Activated CD8-positive, alpha-beta T cell treated with anti-CD3 and anti-CD28 coated beads, Interleukin-2, amount 10 ng/mL, durations not matched to agents 7 days and 5 days (primary cell): ENCODE results near the gene CATSPER4. TPM values are rescaled to one million over a fixed set of nuclear protein-coding genes. Genes with fewer than 3 reads are reported as not detected.

Experiments used
- ATAC-seq: fragments of 150-1000 bp; cut with Tn5 transposase; one replicate; pipeline ENCODE4 v1.10.0; 2021; ENCODE audit warnings: moderate library complexity
- CTCF ChIA-PET: fragments of 350-600 bp; sonication (Branson Sonifier 250); formaldehyde crosslinking; loops from one replicate; lab custom pipeline; 2021; ENCODE audit warnings: antibody characterized with exemption; lab: Charles Lee
- POLR2A ChIA-PET: fragments of 350-600 bp; sonication (Branson Sonifier 250); formaldehyde crosslinking; loops from one replicate; lab custom pipeline; 2021; ENCODE audit warnings: antibody characterized with exemption; lab: Charles Lee
- DNase-seq: peaks from one replicate; pipeline ENCODE4 v3.0.0-alpha.2; 2020
- H3K27ac Mint-ChIP-seq: one replicate; pipeline ENCODE4 v1.8.0; 2021; ENCODE audit warnings: mild to moderate bottlenecking, mixed read lengths
- H3K27me3 Mint-ChIP-seq: one replicate; pipeline ENCODE4 v1.8.0; 2021; ENCODE audit warnings: low read depth, mixed read lengths
- H3K36me3 Mint-ChIP-seq: one replicate; pipeline ENCODE4 v1.8.0; 2021; ENCODE audit warnings: low read depth, mixed read lengths
- H3K4me1 Mint-ChIP-seq: one replicate; pipeline ENCODE4 v1.8.0; 2021; ENCODE audit warnings: low read depth, mixed read lengths
- H3K4me3 Mint-ChIP-seq: one replicate; pipeline ENCODE4 v1.8.0; 2021; ENCODE audit warnings: mild to moderate bottlenecking, mixed read lengths
- H3K9me3 Mint-ChIP-seq: one replicate; pipeline ENCODE4 v1.8.0; 2022; ENCODE audit warnings: mixed read lengths; ENCODE audit not compliant: insufficient read depth
- total RNA-seq, 2 experiments: library from RNA; stranded (reverse); gene quantifications; one replicate each; pipeline ENCODE4 v1.2.3, GENCODE V29; 2021

Gene CATSPER4
- not detected for total RNA-seq

DNA sequence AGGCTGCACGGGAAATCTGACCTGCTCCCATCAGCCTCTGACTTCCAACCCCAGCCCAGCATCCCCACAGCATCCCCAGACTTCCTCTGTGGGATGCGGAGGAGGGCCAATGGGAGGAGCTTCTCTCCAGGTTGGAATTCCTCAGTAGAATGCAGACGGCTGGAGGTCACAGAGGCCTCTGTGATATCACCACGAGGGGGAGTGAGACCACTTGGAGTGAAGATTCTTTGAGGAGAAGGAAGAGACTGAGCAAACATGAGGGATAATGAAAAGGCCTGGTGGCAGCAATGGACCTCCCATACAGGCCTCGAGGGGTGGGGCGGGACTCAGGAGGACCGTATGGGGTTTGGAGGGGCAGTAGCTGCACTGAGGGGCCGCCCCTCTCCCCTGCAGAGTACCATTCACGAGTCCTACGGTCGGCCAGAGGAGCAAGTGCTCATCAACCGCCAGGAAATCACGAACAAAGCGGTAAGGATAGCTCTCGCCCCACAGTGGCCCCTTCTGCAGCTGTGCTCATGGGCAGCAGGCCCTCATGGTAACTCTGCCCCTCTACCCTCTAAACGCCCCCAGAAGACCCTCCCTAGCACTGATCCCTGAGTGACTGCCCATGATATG, at the start of gene CATSPER4:
TSS of gene CATSPER4 (plus strand) at position 230 of the 615 bp plus-strand sequence. CDS start at position 256, 26 bp downstream.
- H3K9me3 Mint-ChIP-seq, result no peaks in the 10 kb centered on the region
- H3K27ac Mint-ChIP-seq, result peak within 1 kb of the TSS; percentile 70
- H3K27me3 Mint-ChIP-seq, result peaks cover 2% of the 10 kb centered on the region
- ATAC-seq (no peak), DNase-seq (no peak)
- H3K36me3 Mint-ChIP-seq, result no peaks in the 10 kb centered on the region
- ChIA-PET POLR2A (interaction anchor here (0.5 kb wide), 1 partner anchor 44 kb away, joined by 3 read pairs; the partner anchor contains the start of gene CEP85), CTCF (interaction anchor here (1.4 to 2.4 kb wide), 2 partner anchors 21 to 43 kb away, joined by 9 to 13 read pairs; partner anchors contain the start of genes CEP85 and ZNF593)
- no peak within 1 kb of the TSS for H3K4me3 Mint-ChIP-seq
- H3K4me1 Mint-ChIP-seq, result peaks cover 6% of the 10 kb centered on the region

DNA sequence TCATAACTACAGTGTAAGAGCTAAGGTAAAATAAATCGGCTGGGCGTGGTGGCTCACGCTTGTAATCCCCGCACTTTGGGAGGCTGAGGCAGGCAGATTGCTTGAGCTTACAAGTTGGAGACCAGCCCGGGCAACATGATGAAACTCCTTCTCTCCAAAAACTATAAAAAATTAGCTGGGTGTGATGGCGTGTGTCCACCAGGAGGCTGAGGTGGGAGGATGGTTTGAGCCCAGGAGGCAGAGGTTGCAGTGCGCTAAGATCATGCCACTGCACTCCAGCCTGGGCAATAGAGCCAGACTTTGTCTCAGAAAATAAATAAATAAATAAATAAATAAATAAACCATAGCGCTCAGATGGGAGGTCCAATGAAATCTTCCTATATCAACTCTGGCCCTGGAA, 48.2 kb upstream of the CATSPER4 start:
- no peak overlapping the region for H3K27ac Mint-ChIP-seq
- no peaks in the 10 kb centered on the region for H3K9me3 Mint-ChIP-seq
- H3K27me3 Mint-ChIP-seq, result peaks cover 9% of the 10 kb centered on the region
- no peak overlapping the region for H3K4me3 Mint-ChIP-seq
- peaks cover 22% of the 10 kb centered on the region for H3K4me1 Mint-ChIP-seq
- ChIA-PET CTCF (interaction anchor here (1.2 to 10.6 kb wide), 7 partner anchors 17 to 275 kb away, joined by 3 to 356 read pairs (median 19); partner anchors contain the start of genes CEP85 and PDIK1L), POLR2A (interaction anchor here (0.6 to 1.8 kb wide), 3 partner anchors 16 to 31 kb away, joined by 3 to 9 read pairs (median 4); partner anchors contain the start of gene PDIK1L)
- no peaks in the 10 kb centered on the region for H3K36me3 Mint-ChIP-seq
- ATAC-seq, result no peak
- peak; percentile 18 for DNase-seq

DNA sequence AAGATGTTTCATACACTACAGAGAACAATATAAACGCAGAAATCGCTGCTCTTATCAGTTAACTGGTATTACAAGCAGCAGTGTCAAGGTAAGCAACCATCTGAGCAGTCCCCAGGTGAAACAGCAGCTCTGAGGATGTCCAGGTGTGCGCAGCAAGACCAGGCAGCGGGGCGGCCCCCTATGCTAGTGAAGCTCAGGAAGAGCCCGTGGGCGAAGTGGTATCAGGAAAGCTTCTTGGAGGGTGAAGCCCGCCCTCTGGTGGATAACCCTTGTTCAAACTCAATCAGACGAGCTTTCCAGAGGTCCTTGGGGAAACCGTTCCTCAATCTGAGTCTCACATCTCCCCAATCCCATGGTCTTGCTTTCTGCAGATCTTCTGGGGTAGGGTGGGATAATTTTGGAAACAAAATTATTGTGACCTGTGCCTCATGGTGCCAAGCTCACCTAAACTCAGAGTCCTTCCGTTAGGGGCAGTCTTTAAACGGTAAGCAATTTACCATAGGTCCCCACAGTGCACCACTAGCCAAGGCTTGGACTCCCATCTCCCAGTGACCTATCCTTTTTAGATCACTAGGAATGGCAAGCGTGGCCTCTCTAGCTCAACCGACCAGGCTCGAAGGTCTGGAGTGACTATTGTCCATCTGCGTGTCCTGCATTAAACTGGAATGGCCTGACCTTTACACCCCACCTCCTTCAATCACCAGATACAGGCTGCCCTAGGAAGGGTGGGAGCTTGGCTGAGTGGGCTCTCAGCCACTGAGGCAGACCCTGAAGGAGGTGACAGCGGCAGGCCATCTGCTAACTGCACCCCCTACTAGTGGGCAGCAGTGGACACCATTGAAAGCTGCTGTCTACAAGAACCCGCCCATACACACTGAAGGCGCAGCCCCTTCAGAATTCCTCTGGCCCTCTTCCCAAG, 45.1 kb upstream of the CATSPER4 start:
- Mint-ChIP-seq H3K4me1 (peaks cover 7% of the 10 kb centered on the region), H3K27me3 (peaks cover 23% of the 10 kb centered on the region), H3K4me3 (no peak overlapping the region), H3K9me3 (no peaks in the 10 kb centered on the region), H3K36me3 (no peaks in the 10 kb centered on the region), H3K27ac (no peak overlapping the region)
- peak; percentile 95 for ATAC-seq
- ChIA-PET CTCF (interaction anchor here (0.7 to 10.6 kb wide), 43 partner anchors 11 to 665 kb away, joined by 3 to 356 read pairs (median 5); partner anchors contain the start of genes CEP85, HMGN2, PAFAH2 and PDIK1L), POLR2A (interaction anchor here (1.0 to 1.6 kb wide), 6 partner anchors 19 to 43 kb away, joined by 3 to 16 read pairs (median 4); partner anchors contain the start of gene PDIK1L)
- DNase-seq, result peak; percentile 86

GRCh38 chr1:26145960-26146294, 44.5 kb upstream of the CATSPER4 start:
- H3K27ac Mint-ChIP-seq, result no peak overlapping the region
- no peak for ATAC-seq

GRCh38 chr1:26148887-26149286, 41.5 kb upstream of the CATSPER4 start:
- DNase-seq, result no peak
- peaks cover 7% of the 10 kb centered on the region for H3K4me1 Mint-ChIP-seq
- no peak for ATAC-seq
- H3K9me3 Mint-ChIP-seq, result no peaks in the 10 kb centered on the region
- no peak overlapping the region for H3K4me3 Mint-ChIP-seq
- POLR2A ChIA-PET, result no interaction called here
- CTCF ChIA-PET, result interaction anchor here (1.0 to 10.6 kb wide), 3 partner anchors 21 to 85 kb away, joined by 3 to 356 read pairs (median 4); partner anchors contain the start of genes CEP85, PDIK1L and ZNF593
- H3K27me3 Mint-ChIP-seq, result peaks cover 26% of the 10 kb centered on the region
- H3K27ac Mint-ChIP-seq, result no peak overlapping the region
- H3K36me3 Mint-ChIP-seq, result no peaks in the 10 kb centered on the region

More at GRCh38 chr1:26145960-26146294, 44.5 kb upstream of the CATSPER4 start:
- Mint-ChIP-seq H3K9me3 (no peaks in the 10 kb centered on the region), H3K36me3 (no peaks in the 10 kb centered on the region), H3K4me1 (peaks cover 7% of the 10 kb centered on the region), H3K27me3 (peaks cover 23% of the 10 kb centered on the region), H3K4me3 (no peak overlapping the region)
- ChIA-PET CTCF (interaction anchor here (0.7 to 10.6 kb wide), 18 partner anchors 10 to 326 kb away, joined by 3 to 356 read pairs (median 5); partner anchors contain the start of genes CEP85, HMGN2, PAFAH2 and PDIK1L), POLR2A (interaction anchor here (1.1 to 1.6 kb wide), 3 partner anchors 19 to 34 kb away, joined by 3 to 16 read pairs (median 12); partner anchors contain the start of gene PDIK1L)
- DNase-seq, result no peak

DNA sequence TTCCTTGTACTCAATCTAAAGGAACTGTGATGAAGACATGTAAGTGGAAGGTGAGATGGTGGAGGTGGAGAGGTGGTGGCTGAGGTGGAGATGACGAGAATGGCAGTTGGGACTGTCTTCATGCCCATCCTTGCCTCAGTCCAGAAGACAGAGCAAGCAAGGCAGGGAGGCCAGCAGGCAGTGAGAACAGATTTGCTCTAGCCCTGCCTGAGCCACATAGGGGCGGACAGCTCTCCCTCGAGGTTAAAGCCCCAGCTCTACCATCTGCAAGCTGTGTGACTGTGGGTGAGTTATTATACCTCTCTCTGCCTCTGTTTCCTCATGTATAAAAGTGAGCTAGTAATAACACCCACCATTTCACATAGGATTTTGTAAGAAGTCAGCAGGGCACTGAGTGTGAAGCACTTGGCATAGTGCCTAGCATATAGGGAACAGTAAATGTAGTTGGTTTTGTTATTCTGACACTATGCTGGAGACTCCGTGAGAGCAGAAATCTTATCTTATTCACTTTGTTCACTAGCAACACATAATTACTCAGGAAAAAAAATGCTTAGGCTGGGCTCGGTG, 36.4 kb upstream of the CATSPER4 start:
- ATAC-seq, result no peak
- H3K27me3 Mint-ChIP-seq, result peaks cover 34% of the 10 kb centered on the region
- DNase-seq, result no peak
- H3K36me3 Mint-ChIP-seq, result no peaks in the 10 kb centered on the region
- POLR2A ChIA-PET, result no interaction called here
- H3K4me1 Mint-ChIP-seq, result peaks cover 5% of the 10 kb centered on the region
- CTCF ChIA-PET, result interaction anchor here (1.0 to 5.2 kb wide), 4 partner anchors 9 to 263 kb away, joined by 3 to 43 read pairs (median 4); no protein-coding TSS in a partner anchor
- no peak overlapping the region for H3K4me3 Mint-ChIP-seq
- no peaks in the 10 kb centered on the region for H3K9me3 Mint-ChIP-seq
- H3K27ac Mint-ChIP-seq, result no peak overlapping the region

GRCh38 chr1:26154750-26155149, 35.7 kb upstream of the CATSPER4 start:
- ChIA-PET CTCF (interaction anchor here (1.0 to 5.7 kb wide), 4 partner anchors 10 to 57 kb away, joined by 3 to 43 read pairs (median 16); partner anchors contain the start of genes C1orf232 and ZNF593), POLR2A (no interaction called here)
- Mint-ChIP-seq H3K4me3 (no peak overlapping the region), H3K27ac (no peak overlapping the region), H3K9me3 (no peaks in the 10 kb centered on the region), H3K36me3 (no peaks in the 10 kb centered on the region), H3K27me3 (peaks cover 34% of the 10 kb centered on the region), H3K4me1 (peaks cover 5% of the 10 kb centered on the region)
- DNase-seq (no peak), ATAC-seq (no peak)

- H3K27me3 Mint-ChIP-seq, result peaks cover 33% of the 10 kb centered on the region
- no peak overlapping the region for H3K4me3 Mint-ChIP-seq
- H3K36me3 Mint-ChIP-seq, result no peaks in the 10 kb centered on the region
- DNase-seq (no peak), ATAC-seq (no peak)
- peaks cover 5% of the 10 kb centered on the region for H3K4me1 Mint-ChIP-seq
- POLR2A ChIA-PET, result no interaction called here
- CTCF ChIA-PET, result interaction anchor here (0.7 to 5.7 kb wide), 6 partner anchors 11 to 261 kb away, joined by 3 to 43 read pairs (median 7); partner anchors contain the start of genes C1orf232 and ZNF593
- no peaks in the 10 kb centered on the region for H3K9me3 Mint-ChIP-seq
- H3K27ac Mint-ChIP-seq, result no peak overlapping the region
These were observed 34.8 kb upstream of the CATSPER4 start for GRCh38 chr1:26155370-26156284.

- Mint-ChIP-seq H3K4me3 (no peak overlapping the region), H3K27me3 (peaks cover 33% of the 10 kb centered on the region), H3K9me3 (no peaks in the 10 kb centered on the region), H3K4me1 (peaks cover 7% of the 10 kb centered on the region), H3K36me3 (no peaks in the 10 kb centered on the region), H3K27ac (no peak overlapping the region)
- DNase-seq (no peak), ATAC-seq (no peak)
- ChIA-PET POLR2A (interaction anchor here (0.8 kb wide), 1 partner anchor 14 kb away, joined by 3 read pairs; no protein-coding TSS in a partner anchor), CTCF (interaction anchor here (0.7 to 5.7 kb wide), 8 partner anchors 11 to 261 kb away, joined by 3 to 43 read pairs (median 5); partner anchors contain the start of genes C1orf232 and ZNF593)
These were observed 33.9 kb upstream of the CATSPER4 start for GRCh38 chr1:26156285-26157038.
